Uterus (tissue), 4 donors: ENCODE measurements around the gene IFIT2. TPM values are rescaled to one million over a fixed set of nuclear protein-coding genes. Genes with fewer than 3 reads are reported as not detected.

Experiments
- DNase-seq, 2 donors: peaks; one replicate each; pipeline ENCODE4 v3.0.0-alpha.2; 2019 to 2020
- H3K27ac ChIP-seq, 2 donors: fragments of 200-600 bp; sonication (generic); 1 replicate in 1 of 2; 2 replicates in 1 of 2; pipeline ENCODE4 v1.5.1; 2016 to 2018
- H3K27me3 ChIP-seq, 2 donors: fragments of 200-600 bp; sonication (generic); one replicate each; pipeline ENCODE4 v1.5.1; 2018 to 2019; ENCODE audit warnings: control low read depth in 1 of 2
- H3K36me3 ChIP-seq, 2 donors: fragments of 200-600 bp; sonication (generic); one replicate each; pipeline ENCODE4 v1.5.1; 2019; ENCODE audit warnings: control low read depth in 1 of 2
- H3K4me1 ChIP-seq, 2 donors: fragments of 200-600 bp; sonication (generic); one replicate each; pipeline ENCODE4 v1.5.1; 2018 to 2019; ENCODE audit warnings: control low read depth in 1 of 2
- H3K4me3 ChIP-seq, 2 donors: fragments of 200-600 bp; sonication (generic); 1 replicate in 1 of 2; 2 replicates in 1 of 2; pipeline ENCODE4 v1.5.1; 2018 to 2019; ENCODE audit warnings: mild to moderate bottlenecking in 1 of 2
- H3K9me3 ChIP-seq, 2 donors: fragments of 200-600 bp; sonication (generic); one replicate each; pipeline ENCODE4 v1.5.1; 2019; ENCODE audit warnings: control low read depth in 1 of 2
- CTCF ChIP-seq, 4 experiments: fragments of 200-600 bp in 2 of 4; fragments of 450-650 bp in 2 of 4; sonication (generic) in 2 of 4; IDR thresholded peaks; one replicate each; pipeline ENCODE4 v1.5.1; 2016 to 2019; ENCODE audit warnings: antibody characterized with exemption in 4 of 4, mild to moderate bottlenecking in 2 of 4, moderate library complexity in 1 of 4
- POLR2A ChIP-seq, 2 donors: fragments of 450-650 bp; IDR thresholded peaks; one replicate each; pipeline ENCODE4 v1.6.1; 2016; ENCODE audit warnings: antibody characterized with exemption in 2 of 2, mild to moderate bottlenecking in 1 of 2, moderate library complexity in 1 of 2
- intact Hi-C: fragments of 100-400 bp; cut with DNase I; formaldehyde crosslinking; loops from one replicate; pipeline ENCODE4 v1.15.1; 2023; ENCODE audit warnings: low total_unique reads
- total RNA-seq, 4 donors: library from RNA; depleted of rRNA in 3 of 4; stranded (reverse); fragments of >200 nt in 3 of 4; gene quantifications; one replicate each; pipeline versions ENCODE4 v1.1.0 to v1.2.4, GENCODE V29; 2014 to 2023
- donor health status: DM: yes; HTN: yes; CAD: no.

Gene IFIT2
- total RNA-seq, 4 donors from 2014 or later, result 1.5 to 17.7 (median 6.1) TPM

GRCh38 chr10:89279421-89279869 is 22.4 kb upstream of the IFIT2 start:
- Histone ChIP-seq H3K27me3 (peaks cover 0 to 4% of the 10 kb centered on the region in 2 donors), H3K4me3 (no peak overlapping the region), H3K36me3 (no peaks in the 10 kb centered on the region), H3K4me1 (peaks cover 10 to 13% of the 10 kb centered on the region in 2 donors), H3K9me3 (no peaks in the 10 kb centered on the region), H3K27ac (peak overlapping the region; percentile 62 to 90)
- TF ChIP-seq CTCF (IDR thresholded peaks at IDR 0.05) (no peak), POLR2A (IDR thresholded peaks at IDR 0.05) (no peak)
- DNase-seq, result no peak
- intact Hi-C loops, result no loop called here

- DNase-seq, result no peak
- intact Hi-C loops, result no loop called here
- Histone ChIP-seq H3K4me3 (no peak overlapping the region), H3K4me1 (peaks cover 6 to 13% of the 10 kb centered on the region in 2 donors), H3K27me3 (peaks cover 0 to 4% of the 10 kb centered on the region in 2 donors), H3K9me3 (no peaks in the 10 kb centered on the region), H3K27ac (peak overlapping the region; percentile 39 to 90), H3K36me3 (no peaks in the 10 kb centered on the region)
- TF ChIP-seq POLR2A (IDR thresholded peaks at IDR 0.05) (no peak), CTCF (IDR thresholded peaks at IDR 0.05) (no peak)
Measured at GRCh38 chr10:89280508-89280907, 21.3 kb upstream of the IFIT2 start.

- Histone ChIP-seq H3K36me3 (no peaks in the 10 kb centered on the region), H3K4me3 (no peak overlapping the region), H3K4me1 (peaks cover 6 to 13% of the 10 kb centered on the region in 2 donors), H3K9me3 (no peaks in the 10 kb centered on the region), H3K27me3 (peaks cover 0 to 4% of the 10 kb centered on the region in 2 donors), H3K27ac (peak overlapping the region; percentile 39 to 90)
- TF ChIP-seq POLR2A (IDR thresholded peaks at IDR 0.05), result no peak
- no peak for TF ChIP-seq CTCF (IDR thresholded peaks at IDR 0.05)
- no peak for DNase-seq
- intact Hi-C loops, result no loop called here
Measured at GRCh38 chr10:89281606-89282395, 20.0 kb upstream of the IFIT2 start.

GRCh38 chr10:89283025-89283935 is 18.6 kb upstream of the IFIT2 start:
- Histone ChIP-seq H3K36me3 (no peaks in the 10 kb centered on the region), H3K27me3 (peaks cover 0 to 4% of the 10 kb centered on the region in 2 donors), H3K27ac (peak overlapping the region; percentile 76 to 90), H3K4me1 (peaks cover 6 to 13% of the 10 kb centered on the region in 2 donors), H3K4me3 (no peak overlapping the region), H3K9me3 (no peaks in the 10 kb centered on the region)
- intact Hi-C loops, result no loop called here
- no peak for TF ChIP-seq POLR2A (IDR thresholded peaks at IDR 0.05)
- TF ChIP-seq CTCF (IDR thresholded peaks at IDR 0.05), result no peak
- DNase-seq, result no peak
